NOMO-1 treated with DMSO at 0.1 percent for 48 hours (cell line): Measurements from ENCODE around the gene SEMA7A.
"Not testable (repeated sequence)": the region's sequence is repeated elsewhere in the genome, so short reads cannot be mapped to it uniquely, and the experiment has no call there.

Experiments used
- DNase-seq: peaks from one replicate; lab custom pipeline; 2025; ENCODE audit not compliant: unreplicated experiment; lab: John Stamatoyannopoulos, UW

The SEMA7A gene

DNA sequence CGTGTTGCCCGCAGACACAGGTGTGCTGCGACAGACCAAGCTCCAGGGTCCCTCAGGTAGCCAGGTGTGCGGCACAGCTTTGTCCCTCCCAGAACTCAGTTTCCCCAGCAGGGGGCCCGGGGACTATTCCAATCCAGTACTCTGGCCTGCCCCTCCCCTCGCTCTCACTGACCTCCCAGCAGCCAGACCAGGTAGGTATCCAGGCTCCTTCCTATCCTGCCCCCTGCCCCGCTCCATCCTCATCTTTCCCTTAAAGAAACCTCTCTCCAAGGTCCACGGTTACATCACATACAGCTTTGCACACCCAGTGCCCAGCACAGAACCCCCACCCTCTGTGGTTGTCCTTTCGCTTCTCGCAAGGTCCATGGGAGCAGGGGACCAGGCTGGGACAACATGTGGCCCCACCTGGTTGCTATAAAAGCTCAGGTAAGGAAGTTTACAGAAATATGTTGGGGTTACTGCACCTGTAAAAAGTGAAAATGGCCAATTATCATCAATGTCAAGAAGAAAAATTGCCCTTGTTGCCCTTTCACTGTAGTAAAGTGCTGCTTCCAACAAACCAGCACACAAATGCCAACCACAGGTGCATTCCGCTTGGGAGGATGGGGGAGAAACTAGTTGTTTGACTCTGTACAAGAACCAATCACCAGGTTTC, 59.0 kb downstream of the SEMA7A start:
- no peak for DNase-seq

DNA sequence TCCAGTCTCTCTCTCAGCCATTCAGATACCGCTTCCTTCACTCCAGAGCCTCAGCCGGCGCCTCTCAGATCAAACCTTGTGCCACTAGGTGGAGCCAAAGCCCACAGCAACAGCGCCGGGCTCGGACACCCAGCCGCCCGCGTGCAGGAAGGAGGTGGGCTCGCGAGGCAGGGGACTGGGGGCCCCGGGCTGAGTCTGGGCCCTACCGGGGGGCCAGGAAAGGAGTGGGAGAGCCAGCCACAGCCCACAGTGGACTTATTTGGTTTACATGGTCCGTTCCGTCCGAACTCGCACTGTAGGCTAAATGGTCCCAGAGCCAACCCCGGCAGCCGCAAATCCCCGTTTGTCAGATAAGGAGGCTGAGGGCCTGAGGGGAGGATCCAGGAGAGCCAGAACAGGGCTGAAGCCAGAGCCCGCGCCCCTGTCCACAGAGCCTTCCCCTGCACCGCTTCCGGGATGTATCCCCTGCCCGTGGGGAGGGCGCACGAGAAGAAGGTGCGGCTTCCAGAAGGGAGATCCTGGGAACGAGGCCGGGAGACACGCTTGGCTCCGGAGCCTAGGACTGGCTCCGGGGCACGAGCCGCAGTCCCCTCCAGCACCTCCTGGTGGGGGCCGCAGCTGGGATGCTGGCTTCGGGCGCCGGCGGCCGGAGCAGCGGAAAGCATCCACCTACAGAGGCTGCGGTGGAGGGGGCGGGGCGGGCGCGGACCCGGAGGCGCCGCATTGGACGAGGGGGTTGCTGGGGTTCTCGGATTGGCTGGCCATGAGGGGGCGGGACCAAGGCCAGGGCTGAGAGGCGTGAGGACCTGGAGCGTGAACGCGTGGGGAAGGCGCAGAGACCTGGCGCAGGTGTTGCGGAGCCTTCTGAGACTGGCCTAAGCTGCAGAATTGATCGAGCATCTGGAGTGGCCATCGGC, 59.8 kb downstream of the SEMA7A start:
- peak; percentile 80 for DNase-seq

DNA sequence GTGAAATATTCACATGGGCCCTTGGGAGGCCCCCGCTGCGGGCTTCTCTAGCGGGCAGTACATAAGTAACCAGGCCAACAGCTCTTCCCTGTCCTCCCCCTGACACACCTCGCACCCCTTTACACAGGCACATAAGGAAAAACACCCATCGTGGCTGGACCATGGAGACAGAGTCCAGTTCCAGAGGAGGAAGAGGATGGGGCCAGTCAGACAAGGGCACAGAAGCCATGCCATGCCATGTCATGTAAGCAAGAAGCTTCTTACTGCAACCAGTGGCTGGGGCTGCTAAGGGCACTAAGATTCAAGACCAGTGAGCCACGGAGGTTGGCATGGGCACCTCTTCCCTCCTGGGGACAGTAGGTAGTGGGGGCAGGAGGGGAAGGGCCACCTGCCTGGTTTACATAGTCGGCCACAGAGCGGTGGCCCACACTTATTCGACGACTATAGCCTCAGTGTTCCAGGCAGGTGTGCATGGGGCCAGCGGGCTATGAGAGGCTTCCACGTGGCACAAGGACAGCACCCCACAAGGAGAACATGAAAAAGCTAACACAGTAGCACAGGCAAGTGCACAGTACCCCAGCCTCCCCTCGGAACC, 60.6 kb downstream of the SEMA7A start:
- DNase-seq, result no peak

DNA sequence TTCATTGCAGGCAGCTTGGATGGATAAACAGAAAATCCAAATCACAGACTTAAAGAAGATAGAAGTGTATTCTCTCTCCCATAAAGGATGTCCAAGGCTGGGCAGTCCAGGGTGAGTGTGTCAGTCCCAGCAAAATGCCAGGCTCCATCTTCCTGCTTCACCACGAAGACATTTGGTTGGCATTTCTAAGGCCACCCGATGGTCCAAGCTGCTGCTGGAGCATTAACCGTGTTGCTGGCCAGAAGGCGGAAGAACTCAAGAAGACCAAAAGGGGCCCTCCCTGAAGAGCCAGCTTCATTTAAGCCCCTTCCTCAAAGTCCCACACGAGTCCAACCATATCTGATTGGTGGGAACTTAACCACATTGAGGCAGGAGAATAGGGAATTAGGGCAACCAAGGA, 63.3 kb downstream of the SEMA7A start:
- no peak for DNase-seq

DNA sequence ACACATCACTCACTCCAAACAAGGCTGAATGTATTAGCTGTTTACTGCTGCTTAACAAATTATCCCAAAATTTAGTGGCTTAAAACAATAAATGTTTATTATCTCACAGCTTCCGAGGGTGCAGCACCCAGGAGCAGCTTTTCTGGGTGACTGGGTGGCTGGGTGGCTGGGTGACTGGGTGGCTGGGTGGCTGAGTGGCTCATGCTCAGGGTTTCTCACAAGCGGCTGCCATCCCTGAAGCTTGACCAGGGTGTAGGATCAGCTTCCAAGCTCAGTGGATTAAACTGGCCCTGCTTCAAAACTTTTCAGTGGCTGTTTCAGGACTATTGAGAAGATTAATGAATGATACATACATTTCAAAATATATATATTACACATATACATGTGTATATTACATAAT, 64.0 kb downstream of the SEMA7A start:
- no peak for DNase-seq

DNA sequence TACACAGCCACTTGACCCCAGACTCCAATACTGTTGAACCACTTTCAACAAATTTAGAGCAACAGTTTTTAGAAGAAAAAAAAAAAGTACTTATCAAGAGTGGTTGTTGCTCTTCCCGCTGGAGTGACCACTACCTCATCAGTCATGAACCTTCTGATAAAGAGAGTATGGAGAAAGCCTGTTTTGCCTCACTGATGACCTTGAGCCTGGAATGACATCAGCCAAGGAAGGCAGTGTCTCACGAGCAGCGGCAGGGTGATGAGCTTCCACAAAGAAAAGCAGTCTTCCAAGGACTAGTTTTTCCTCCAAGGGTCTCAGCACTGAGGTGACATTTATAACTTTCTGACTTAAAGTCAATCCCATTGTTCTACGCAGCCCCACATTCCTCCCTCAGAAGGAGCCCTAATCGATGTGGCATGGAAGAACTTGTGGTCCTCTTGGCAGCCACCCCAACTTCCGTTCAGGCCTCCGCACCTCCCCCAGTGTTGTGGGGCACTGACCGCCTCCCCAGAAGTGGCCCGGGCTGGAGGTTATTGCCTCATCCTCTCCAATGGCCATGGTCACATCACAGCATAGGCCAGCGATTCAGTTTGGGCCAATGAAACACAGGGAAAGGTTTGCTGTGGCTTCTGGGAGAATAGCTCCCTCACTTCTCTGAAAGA, 64.5 kb downstream of the SEMA7A start:
- no peak for DNase-seq

DNA sequence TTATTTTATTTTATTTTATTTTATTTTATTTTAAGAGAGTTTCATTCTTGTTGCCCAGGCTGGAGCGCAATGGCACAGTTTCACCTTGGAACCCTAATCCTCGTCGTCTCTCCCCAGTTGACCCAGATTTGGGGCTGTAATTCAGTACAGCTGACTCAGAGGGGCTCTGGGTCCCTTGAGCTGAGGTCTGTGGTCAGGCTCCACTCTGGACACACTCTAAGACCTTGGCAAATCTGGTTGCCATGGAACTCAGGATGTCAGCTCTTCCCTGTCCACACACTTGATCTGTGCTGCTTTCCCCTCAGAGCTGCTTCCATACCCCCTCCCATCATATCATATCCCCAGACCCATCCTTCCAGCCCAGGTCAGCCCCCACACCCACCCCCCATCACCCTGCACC, 65.6 kb downstream of the SEMA7A start:
- DNase-seq, result no peak

DNA sequence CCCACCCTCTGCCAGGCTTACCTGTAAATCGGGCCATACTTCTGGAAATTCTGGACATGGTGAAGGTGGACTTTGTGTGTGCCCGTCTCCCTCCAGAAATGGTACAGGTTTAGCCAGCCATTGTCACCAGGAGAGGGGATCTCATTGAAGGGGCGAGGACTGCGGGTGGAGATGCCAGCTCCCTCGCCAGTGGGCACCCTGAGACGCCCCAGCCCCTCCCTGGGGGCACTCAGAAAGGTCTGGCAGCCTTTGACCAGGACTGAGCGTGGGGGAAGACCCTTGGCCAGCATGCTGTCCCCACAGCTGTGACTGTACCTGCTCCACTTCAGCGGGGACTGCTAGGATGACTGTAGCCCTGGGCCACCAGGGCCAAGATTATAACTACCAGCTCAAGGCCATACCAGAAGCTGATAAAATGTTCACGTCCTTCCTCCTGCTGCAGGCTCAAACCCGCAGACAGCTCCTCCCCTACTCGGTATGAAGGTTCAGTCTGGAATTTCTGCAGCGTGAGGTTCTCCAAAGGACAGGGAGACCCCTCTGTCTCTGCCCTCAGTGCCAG, 66.4 kb downstream of the SEMA7A start, which contains the start of gene CYP11A1:
TSS of gene CYP11A1 (minus strand) at position 351 of the 559 bp plus-strand sequence. CDS start at position 290, 61 bp downstream.
- DNase-seq, result no peak

DNA sequence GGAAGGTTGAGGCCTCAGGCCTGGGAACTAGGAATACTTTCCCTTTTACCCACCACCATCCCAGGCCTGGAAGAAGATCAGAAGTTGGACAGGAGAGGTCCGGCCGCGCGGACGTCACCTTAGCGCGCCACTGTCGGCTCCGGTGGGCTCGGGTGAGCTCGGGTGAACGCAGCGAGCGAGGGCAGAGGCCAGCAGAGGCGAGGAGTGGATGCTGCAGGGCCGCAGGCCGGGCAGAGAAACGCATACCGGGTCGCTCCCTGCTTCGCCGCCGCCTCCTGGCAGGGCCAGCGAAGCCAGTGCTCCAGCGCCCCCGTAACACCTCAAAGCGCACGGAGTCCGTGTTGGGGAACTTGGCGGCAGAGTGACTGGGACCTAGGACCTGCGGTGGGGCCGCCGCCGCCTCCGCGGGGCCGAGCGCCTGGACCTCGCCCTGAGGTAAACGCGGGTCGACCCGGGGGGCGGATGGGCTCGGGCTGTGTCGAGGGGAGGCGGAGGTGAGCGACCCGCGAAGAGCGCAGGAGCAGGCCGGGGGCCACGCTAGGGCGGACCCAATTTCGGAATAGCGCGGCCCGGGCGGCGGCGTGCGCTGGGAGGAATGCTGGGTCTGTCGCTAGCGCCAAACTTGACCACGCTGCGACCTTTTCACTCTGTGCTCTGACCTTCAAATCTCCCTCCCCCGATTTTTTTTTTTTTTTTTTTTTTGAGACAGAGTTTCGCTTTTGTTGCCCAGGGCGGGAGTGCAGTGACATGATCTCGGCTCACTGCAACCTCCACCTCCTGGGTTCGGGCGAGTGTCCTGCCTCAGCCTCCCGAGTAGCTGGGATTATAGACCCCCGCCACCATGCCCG, 67.9 kb downstream of the SEMA7A start:
- no peak for DNase-seq

DNA sequence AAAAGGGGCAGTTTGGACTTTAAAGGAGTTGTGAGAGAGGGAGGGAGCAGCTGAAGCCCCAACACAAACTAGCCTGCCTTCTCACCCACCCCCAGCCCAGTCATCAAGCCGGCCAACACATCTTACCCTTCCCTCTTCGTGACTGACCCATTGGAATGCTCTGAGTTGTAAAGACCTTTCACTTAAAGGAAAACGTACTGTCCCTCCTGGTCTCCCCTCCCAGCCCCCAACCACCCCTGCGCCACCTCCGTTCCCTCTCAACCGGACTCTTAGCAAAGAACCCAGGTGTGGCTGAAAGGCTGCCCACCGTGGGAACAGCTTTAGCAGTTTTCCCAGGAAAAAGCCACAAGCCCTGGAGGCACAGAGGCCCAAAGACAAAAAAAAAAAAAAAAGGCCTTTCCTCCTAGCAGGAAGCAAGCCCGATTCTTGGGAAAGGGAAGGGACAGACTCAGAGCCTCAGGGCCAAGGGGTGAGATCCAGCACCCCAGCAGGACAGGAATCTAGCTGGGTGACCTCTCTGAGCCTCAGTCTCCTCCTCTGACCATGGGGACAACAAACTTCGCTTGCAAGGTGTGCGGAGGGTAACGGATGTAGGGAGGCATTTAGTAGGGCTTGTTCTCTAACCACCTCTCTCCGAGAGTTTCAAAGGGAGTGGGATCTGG, 68.7 kb downstream of the SEMA7A start:
- no peak for DNase-seq

DNA sequence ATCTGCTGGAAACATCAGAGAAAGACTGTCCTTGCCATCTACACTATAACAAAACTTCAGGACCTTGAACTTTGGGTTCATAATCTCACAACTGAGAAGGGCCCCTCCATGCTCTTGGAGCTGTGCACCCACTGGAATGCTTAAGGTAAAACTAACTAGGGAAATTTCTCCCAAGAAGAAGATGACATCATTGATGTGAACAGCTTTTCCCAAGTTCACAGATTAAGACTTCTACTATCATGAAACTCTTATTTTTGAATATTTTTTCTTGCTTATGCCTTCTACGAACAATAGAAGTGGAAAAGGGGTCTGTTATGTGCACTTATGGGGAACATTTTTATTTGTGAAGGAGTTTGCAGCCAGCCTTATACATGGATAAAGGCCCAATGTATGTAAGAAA, 71.3 kb downstream of the SEMA7A start:
- no peak for DNase-seq

DNA sequence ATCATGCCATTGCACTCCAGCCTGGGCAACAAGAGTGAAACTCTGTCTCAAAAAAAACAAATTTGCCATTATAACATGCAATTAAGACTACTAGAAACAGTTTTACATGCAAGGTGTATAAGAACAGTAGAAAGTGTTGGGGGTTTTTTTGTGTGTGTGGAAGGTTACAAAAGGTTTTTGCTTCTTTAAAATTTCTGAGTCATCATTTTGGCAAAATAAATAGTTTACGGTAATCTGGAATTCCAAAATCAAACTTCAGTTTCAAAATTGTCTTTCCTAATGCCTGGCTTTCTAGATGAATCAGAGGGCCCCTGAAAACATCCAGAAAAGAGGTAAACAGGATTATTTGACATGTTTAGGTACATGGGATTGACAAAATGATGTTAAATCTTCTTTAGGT, 72.9 kb downstream of the SEMA7A start:
- not testable (repeated sequence) for DNase-seq

DNA sequence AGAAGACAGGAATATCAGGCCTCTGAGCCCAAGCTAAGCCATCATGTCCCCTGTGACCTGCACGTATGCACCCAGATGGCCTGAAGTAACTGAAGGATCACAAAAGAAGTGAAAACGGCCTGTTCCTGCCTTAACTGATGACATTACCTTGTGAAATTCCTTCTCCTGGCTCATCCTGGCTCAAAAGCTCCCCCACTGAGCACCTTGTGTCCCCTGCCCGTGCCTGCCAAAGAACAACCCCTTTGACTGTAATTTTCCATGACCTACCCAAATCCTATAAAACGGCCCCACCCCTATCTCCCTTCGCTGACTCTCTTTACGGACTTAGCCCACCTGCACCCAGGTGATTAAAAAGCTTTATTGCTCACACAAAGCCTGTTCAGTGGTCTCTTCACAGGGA, 74.4 kb downstream of the SEMA7A start:
- not testable (repeated sequence) for DNase-seq
